ENCODE measurements around the gene ZNF664. TPM values are rescaled to one million over a fixed set of nuclear protein-coding genes. Genes with fewer than 3 reads are reported as not detected.

The ZNF664 gene
- total and polyA plus RNA-seq, 2 of the 13 experiments (the other 11 are each of a cell fraction or from before 2014, with no cell fraction given), result 43.9 to 56.5 TPM

DNA sequence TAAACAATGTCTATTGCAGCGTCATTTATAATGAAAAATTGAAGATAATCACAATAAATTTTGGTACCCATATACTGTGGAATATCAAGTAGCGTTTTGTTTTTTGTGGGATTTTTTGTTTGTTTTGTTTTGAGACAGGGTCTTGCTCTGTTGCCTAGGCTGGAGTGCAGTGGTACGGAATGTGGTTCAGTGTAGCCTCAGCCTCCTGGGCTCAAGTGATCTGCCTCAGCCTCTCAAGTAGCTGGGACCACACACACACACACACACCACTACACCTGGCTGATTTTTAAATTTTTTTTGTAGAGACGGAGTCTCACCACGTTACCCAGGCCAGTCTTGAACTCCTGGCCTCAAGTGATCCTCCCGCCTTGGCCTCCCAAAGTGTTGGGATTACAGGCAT is 6.6 kb downstream of the ZNF664 start:
- H3K9me3 ChIP-seq (ENCODE audit: low read length), result no peaks in the 10 kb centered on the region
- no peak for FAIRE-seq
- no peak overlapping the region for H3K4me2 ChIP-seq (ENCODE audit: low read depth, low read length)
- no peak for ATAC-seq
- intact Hi-C loops (cut with micrococcal nuclease; ENCODE audit: unreplicated experiment) (no loop called here), in situ Hi-C loops (cut with HindIII; ENCODE audit: extremely low pct_ligation_motif_present, low pct_unique_long_range_greater_than_20kb) (no loop called here)
- H3K4me1 ChIP-seq (ENCODE audit: insufficient read depth, low read length), result peaks cover 22% of the 10 kb centered on the region
- H3K27ac ChIP-seq (ENCODE audit: extremely low read length, insufficient read depth, low read length), result no peak overlapping the region
- H2AFZ ChIP-seq (ENCODE audit: low read length), result no peak overlapping the region
- CTCF ChIA-PET (ENCODE audit: low intra/inter-chr PET ratio, low total read pairs), result no interaction called here
- no peak for DNase-seq (ENCODE audit: low spot score)
- H3K9ac ChIP-seq (ENCODE audit: insufficient read depth, low read depth, low read length), result no peak overlapping the region
- H3K4me3 ChIP-seq (replicated peaks in 1 of 3; ENCODE audit: insufficient read depth in 1 of 3, low read depth in 2 of 3, low read length in 3 of 3), result no peak overlapping the region
- POLR2A ChIA-PET, result no interaction called here
- H4K20me1 ChIP-seq (ENCODE audit: insufficient read depth, low read length), result peaks cover 15% of the 10 kb centered on the region
- no peaks in the 10 kb centered on the region for H3K27me3 ChIP-seq (ENCODE audit: control insufficient read depth in 1 of 2, insufficient read depth in 2 of 2, low read length in 2 of 2)
- TF ChIP-seq ZNF441 (CRISPR knock-in tag; IDR thresholded peaks at IDR 0.05; ENCODE audit: borderline replicate concordance) (no peak), KLF11 (CRISPR knock-in tag; IDR thresholded peaks at IDR 0.05) (no peak), RFX5 (IDR thresholded peaks at IDR 0.05; ENCODE audit: low read depth, low read length) (no peak)
- H3K79me2 ChIP-seq (ENCODE audit: insufficient read depth, low read length), result peaks cover 47% of the 10 kb centered on the region
- peaks cover 4 to 28% of the 10 kb centered on the region in 2 experiments; a peak in 4 of 5 replicates for H3K36me3 ChIP-seq (replicated peaks in 1 of 2; ENCODE audit: control insufficient read depth in 1 of 2, insufficient read depth in 2 of 2, low read length in 2 of 2)
- 97% methylated on average over 6 of the region's 6 CpGs for WGBS (ENCODE audit: low lambda C conversion rate)
- BruUV-seq (replicated peaks), result no TSS peak

DNA sequence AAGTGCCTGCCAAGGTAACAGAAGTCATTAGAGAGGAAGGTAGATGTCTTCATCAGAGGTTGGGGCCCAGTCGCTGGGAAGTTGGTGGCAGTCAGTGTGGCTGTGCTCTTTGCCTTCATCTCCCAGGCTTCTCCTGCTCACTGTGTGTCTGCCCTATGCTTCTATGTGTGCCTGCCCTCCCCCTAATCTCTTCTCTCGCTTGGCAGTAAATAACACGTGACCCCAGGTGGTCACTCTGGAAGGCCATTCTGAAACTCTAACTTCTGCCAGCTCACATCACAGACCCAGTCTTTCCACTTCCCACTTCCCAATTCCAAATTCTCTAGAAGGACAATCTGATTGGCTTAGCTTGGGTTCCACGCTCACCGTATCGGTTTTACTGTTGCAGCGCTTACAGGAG is 9.3 kb downstream of the ZNF664 start:
- no peak overlapping the region for H3K4me2 ChIP-seq (ENCODE audit: low read depth, low read length)
- H3K9ac ChIP-seq (ENCODE audit: insufficient read depth, low read depth, low read length), result no peak overlapping the region
- no peak overlapping the region for H3K27ac ChIP-seq (ENCODE audit: extremely low read length, insufficient read depth, low read length)
- ATAC-seq (no peak), FAIRE-seq (no peak), DNase-seq (ENCODE audit: low spot score) (no peak)
- ChIA-PET POLR2A (no interaction called here), CTCF (ENCODE audit: low intra/inter-chr PET ratio, low total read pairs) (interaction anchor here (4.0 kb wide), 1 partner anchor 76 kb away, joined by 21 read pairs; no protein-coding TSS in a partner anchor)
- intact Hi-C loops (cut with micrococcal nuclease; ENCODE audit: unreplicated experiment) (loop anchor here (2.0 to 10.0 kb wide), 2 partner anchors 173 to 267 kb away; partner anchors contain the start of gene ATP6V0A2), in situ Hi-C loops (cut with HindIII; ENCODE audit: extremely low pct_ligation_motif_present, low pct_unique_long_range_greater_than_20kb) (no loop called here)
- BruUV-seq (replicated peaks), result no TSS peak
- no peaks in the 10 kb centered on the region for H3K4me1 ChIP-seq (ENCODE audit: insufficient read depth, low read length)
- peaks cover 11% of the 10 kb centered on the region for H4K20me1 ChIP-seq (ENCODE audit: insufficient read depth, low read length)
- H3K4me3 ChIP-seq (replicated peaks in 1 of 3; ENCODE audit: insufficient read depth in 1 of 3, low read depth in 2 of 3, low read length in 3 of 3), result no peak overlapping the region
- WGBS (ENCODE audit: low lambda C conversion rate), result 97% methylated on average over 7 of the region's 7 CpGs
- no peak overlapping the region for H2AFZ ChIP-seq (ENCODE audit: low read length)
- H3K36me3 ChIP-seq (replicated peaks in 1 of 2; ENCODE audit: control insufficient read depth in 1 of 2, insufficient read depth in 2 of 2, low read length in 2 of 2), result peaks cover 4 to 27% of the 10 kb centered on the region in 2 experiments; a peak in 4 of 5 replicates
- no peaks in the 10 kb centered on the region for H3K27me3 ChIP-seq (ENCODE audit: control insufficient read depth in 1 of 2, insufficient read depth in 2 of 2, low read length in 2 of 2)
- no peaks in the 10 kb centered on the region for H3K9me3 ChIP-seq (ENCODE audit: low read length)
- peaks cover 43% of the 10 kb centered on the region for H3K79me2 ChIP-seq (ENCODE audit: insufficient read depth, low read length)
- TF ChIP-seq NONO (IDR thresholded peaks at IDR 0.05) (no peak), NONO (CRISPR knock-in tag; conservative IDR thresholded peaks at IDR 0.05) (no peak), GTF2F1 (IDR thresholded peaks at IDR 0.05; ENCODE audit: low read length) (no peak), ZNF138 (CRISPR knock-in tag; IDR thresholded peaks at IDR 0.05; ENCODE audit: low read depth) (no peak), SUZ12 (IDR thresholded peaks at IDR 0.05; ENCODE audit: low read depth, low read length) (no peak), NFYB (CRISPR knock-in tag; IDR thresholded peaks at IDR 0.05) (no peak), ZNF496 (CRISPR knock-in tag; IDR thresholded peaks at IDR 0.05; ENCODE audit: insufficient replicate concordance) (no peak), SSRP1 (CRISPR knock-in tag; IDR thresholded peaks at IDR 0.05) (no peak), ZNF552 (CRISPR knock-in tag; IDR thresholded peaks at IDR 0.05; ENCODE audit: borderline replicate concordance) (no peak), ZMYM2 (CRISPR knock-in tag; IDR thresholded peaks at IDR 0.05) (no peak)
- TF ChIP-seq, protein P1, sequence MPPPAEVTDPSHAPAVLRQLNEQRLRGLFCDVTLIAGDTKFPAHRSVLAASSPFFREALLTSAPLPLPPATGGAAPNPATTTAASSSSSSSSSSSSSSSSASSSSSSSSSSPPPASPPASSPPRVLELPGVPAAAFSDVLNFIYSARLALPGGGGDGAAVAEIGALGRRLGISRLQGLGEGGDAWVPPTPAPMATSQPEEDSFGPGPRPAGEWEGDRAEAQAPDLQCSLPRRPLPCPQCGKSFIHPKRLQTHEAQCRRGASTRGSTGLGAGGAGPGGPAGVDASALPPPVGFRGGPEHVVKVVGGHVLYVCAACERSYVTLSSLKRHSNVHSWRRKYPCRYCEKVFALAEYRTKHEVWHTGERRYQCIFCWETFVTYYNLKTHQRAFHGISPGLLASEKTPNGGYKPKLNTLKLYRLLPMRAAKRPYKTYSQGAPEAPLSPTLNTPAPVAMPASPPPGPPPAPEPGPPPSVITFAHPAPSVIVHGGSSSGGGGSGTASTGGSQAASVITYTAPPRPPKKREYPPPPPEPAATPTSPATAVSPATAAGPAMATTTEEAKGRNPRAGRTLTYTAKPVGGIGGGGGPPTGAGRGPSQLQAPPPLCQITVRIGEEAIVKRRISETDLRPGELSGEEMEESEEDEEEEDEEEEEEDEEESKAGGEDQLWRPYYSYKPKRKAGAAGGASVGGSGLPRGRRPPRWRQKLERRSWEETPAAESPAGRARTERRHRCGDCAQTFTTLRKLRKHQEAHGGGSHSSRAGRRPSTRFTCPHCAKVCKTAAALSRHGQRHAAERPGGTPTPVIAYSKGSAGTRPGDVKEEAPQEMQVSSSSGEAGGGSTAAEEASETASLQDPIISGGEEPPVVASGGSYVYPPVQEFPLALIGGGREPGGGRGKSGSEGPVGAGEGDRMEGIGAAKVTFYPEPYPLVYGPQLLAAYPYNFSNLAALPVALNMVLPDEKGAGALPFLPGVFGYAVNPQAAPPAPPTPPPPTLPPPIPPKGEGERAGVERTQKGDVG (CRISPR knock-in tag; IDR thresholded peaks at IDR 0.05; ENCODE audit: borderline replicate concordance), result no peak
